GM19035 (cell line): ENCODE data around the gene PRR15.
"Not testable (repeated sequence)": the region's sequence is repeated elsewhere in the genome, so short reads cannot be mapped to it uniquely, and the experiment has no call there.

Experiments used
- ATAC-seq: cut with Tn5 transposase; IDR thresholded peaks from one replicate; pipeline ENCODE4 v1.9.1; 2021; ENCODE audit not compliant: unreplicated experiment

PRR15 gene, protein sequence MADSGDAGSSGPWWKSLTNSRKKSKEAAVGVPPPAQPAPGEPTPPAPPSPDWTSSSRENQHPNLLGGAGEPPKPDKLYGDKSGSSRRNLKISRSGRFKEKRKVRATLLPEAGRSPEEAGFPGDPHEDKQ

DNA sequence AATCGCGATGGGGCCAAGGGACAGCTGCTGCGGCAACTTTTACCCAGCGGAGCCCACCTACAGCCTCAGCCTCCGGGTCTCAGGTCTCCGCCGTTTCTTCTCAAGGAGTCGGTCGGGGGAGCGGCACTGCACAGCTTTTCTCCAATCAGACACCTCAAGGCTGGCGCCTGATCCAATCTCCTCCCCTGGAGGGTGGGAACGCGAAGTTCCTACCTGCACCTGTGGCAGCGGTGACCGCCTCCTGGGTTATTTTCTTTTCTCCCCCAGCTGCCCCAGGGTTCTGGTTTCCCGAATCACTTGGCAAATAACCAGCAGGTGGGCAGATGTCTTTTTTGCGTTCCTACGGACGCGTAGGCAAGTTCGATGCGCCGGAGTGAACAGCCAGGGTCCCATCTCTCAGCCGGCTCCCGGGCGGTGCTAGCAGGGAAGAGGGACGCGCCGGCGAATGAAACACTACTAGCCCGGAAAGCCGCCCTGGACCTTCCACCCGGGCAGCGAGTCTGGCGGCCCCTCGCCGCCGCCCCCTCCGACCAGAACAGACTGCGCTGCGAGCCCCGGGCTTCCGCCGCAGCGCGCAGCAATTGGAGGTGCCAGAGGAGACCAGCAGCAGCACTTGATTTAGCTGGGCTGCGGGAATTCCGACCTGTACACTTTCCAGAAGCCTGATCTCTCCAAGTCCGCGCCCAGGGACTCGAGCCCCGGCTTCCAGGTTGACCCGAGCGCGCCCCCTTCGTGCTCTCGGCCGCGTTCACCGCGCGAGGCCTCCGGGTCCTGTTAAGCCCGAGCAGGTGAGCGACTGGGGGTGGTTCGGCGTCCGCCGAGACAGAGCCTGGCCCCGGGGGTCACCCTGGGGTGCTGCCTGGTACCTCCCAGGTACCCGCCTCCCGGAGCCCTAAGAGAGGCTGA is at the start of gene PRR15:
Gene PRR15 (plus strand): TSS at position 246 of the 906 bp plus-strand sequence. CDS start 2,495 bp downstream, outside the sequence.
- ATAC-seq: no peak

DNA sequence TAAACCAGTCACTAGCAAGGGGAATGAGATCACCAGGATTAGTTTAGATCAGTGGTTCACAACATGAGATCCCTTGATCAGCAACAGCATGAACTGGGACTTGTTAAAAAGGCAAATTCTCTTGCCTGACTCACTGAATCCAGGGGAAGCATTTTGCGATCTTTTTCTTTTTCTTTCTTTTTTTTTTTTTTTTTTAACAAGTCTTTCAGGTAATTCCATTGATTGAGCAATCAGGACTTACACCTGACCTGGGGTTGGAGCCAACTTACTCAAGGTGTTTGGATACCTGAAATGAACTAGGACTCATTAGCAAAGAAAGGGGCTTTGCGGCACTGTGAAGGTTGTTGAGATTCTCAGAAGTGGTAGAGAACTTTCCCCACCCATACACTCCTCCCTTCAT is 47.1 kb upstream of the PRR15 start:
- no peak for ATAC-seq

DNA sequence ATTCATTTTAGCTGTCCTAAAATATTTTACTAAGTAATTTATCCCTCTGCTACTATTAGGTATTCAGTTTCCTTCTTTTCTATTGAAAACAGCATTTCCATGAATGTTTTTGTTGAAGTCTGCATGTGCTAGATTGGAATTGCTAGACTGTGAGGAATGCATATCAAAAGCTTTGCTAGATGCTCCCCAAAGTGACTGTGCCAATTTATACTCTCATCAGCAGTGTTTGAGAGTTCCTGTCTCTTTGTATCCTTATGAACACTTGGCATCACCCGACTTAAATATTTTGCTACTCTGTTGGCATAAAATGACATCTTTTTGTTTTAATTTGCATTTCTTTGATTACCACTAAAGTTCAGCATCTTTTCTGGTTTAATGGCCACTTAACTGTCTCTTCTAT is 45.0 kb upstream of the PRR15 start:
- no peak for ATAC-seq

DNA sequence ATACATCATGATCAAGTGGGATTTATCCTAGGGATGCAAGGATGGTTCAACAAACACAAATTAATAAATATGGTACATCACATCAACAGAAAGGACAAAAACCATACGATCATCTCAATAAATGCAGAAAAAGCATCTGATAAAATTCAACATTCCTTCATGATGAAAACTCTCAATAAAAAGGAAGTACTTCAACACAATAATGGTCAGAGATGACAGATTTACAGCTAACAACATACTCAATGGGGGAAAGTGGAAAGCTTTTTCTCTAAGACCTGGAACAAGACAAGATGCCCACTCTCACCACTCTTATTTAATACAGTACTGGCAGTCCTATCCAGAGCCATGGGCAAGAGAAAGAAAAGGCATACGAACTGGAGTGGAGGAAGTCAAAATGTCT is 39.9 kb upstream of the PRR15 start:
- ATAC-seq: no peak

DNA sequence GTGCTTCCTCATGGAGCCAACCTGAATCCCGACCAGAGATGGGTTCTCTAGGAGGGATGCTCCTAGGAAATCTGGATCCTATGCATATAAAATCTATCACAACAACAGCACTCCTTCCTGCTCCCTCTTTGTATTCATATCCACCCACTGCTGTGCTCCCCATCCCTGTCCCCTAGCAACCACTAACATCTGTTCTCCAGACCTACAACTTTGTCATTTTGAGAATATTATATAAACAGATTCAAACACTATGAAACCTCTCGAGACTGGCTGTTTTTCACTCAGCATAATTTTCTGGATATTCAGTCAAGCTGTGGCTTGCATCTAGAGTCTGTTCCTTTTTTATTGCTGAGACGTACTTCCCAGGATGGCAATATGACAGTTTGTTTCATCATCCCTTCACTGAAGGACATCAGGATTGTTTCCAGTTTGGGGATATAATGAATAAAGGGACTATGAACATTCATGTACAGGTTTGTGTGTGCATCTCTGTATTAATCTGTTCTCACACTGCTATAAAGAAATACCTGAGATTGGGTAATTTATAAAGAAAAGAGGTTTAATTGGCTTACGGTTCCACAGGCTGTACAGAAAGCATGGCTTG is 36.0 kb upstream of the PRR15 start:
- ATAC-seq: no peak

DNA sequence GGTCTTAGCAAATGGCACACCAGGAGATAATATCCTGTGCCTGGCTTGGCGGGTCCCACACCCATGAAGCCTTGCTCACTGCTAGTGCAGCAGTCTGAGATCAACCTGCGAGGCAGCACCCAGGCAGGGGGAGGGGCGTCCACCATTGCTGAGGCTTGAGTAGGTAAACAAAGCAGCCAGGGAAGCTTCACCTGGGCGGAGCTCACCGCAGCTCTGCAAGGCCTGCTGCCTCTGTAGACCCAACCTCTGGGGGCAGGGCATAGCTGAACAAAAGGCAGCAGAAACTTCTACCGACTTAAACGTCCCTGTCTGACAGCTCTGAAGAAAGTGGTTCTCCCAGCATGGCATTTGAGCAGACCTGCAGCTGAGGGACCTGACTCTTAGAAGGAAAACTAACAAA is 35.1 kb upstream of the PRR15 start:
- ATAC-seq: not testable (repeated sequence)

DNA sequence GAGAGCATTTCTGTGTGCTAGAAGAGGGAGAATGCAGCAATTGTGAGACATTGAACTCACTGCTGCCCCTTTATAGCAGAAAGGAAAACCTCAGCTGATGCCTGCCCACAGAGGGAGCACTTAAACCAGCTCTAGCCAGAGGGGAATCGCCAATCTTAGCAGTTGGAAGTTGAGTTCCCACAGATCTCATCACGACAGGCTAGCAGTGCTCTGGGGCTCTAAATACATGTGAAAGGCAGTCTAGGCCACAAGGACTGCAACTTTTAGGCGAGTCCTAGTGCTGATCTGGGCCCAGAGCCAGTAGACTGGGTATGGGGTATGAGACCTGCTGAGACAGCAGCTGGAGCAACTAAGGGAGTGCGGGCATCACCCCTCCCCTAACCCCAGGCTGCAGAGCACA is 25.2 kb upstream of the PRR15 start:
- ATAC-seq: no peak

DNA sequence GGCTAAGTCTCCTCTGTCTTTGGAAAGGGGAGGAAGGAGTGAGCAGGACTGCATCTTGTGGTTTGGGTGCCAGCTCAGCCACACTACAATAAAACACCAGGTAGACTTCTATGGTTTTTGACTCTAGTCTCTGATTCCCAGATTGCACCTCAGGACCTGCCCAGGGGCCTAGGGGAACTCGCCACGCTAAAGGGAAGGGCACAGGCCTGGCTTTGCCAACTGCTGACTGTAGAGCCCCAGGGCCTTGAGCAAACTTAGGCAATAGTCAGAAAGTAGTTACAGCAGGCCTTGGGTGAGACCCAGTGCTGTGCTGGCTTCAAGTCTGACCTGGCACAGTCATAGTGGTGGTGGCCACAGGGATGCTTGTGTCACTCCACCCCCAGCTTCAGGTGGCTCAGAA is 24.2 kb upstream of the PRR15 start:
- no peak for ATAC-seq

DNA sequence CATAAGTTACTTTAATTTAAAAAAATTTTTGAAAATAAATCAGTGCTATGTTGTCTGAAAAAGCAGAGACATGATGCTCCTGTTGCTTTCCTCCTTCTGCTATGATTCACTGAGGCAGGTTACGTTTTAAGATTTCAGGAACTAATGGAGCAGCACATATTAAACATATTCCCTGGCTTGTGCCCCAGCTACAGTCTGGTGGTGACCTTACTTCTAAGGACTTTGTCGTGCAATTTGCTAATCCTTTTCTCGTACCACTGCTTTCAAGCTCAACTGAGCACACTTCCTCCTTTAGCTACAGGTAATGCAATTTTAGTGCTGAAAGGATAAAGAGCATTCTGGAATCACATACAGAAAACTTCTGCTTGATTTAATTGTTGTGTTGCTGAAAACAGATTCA is 16.2 kb upstream of the PRR15 start:
- no peak for ATAC-seq

DNA sequence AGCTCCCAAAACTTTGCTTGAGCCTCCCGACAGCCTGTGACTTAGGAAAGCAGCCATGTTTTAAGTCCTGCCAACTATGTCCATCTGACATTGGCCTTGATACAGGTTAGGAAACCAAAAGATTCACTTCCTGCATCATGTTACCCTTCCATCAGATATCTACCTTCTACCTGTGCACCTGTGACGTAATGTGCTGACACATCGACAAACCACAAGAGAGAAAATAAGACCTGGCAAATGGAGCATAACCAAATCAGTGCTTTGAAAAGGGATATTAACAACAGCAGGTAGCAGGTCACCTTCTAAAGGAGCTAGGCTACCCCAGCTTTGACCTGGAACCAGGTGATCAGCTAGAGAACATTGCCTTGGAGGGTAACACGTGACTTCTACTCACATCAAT is 14.8 kb upstream of the PRR15 start:
- ATAC-seq: no peak

DNA sequence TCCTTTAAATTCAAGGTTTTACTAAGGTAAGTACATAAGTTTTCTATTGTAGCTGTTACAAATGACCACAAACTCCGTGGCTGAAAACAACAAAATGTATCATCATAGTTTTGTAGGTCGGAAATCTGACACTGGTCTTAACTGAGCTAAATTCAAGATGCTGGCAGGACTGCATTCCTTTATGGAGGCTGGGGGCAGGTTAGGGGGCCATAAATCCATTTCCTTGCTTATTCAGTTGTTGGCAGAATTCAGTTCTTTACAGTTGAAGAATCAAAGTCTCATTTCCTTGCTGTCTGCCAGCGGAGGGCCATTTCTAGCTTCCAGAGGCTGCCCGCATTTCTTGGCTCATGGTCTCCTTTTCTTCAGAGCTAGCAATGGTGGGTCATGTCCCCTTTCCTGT is 11.2 kb upstream of the PRR15 start:
- no peak for ATAC-seq

DNA sequence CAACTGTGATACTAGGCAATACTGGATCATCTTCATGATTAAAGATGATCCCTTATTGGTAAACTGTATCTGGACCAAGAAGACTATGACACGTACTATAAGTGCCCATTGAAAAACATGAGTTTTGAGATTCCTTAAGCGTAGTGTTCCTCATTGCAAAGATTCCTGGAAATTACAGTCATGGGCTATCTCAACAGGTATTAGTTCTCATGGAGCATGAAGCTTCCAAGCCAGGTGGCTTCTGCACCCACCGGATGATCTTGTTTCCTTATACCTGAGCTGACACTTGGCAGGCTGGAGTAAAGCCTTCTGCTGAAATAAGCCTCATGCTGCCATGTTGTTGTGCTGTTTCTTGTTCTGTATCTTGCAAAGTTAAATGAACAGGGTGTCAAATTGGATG is 8.6 kb upstream of the PRR15 start:
- ATAC-seq: no peak

DNA sequence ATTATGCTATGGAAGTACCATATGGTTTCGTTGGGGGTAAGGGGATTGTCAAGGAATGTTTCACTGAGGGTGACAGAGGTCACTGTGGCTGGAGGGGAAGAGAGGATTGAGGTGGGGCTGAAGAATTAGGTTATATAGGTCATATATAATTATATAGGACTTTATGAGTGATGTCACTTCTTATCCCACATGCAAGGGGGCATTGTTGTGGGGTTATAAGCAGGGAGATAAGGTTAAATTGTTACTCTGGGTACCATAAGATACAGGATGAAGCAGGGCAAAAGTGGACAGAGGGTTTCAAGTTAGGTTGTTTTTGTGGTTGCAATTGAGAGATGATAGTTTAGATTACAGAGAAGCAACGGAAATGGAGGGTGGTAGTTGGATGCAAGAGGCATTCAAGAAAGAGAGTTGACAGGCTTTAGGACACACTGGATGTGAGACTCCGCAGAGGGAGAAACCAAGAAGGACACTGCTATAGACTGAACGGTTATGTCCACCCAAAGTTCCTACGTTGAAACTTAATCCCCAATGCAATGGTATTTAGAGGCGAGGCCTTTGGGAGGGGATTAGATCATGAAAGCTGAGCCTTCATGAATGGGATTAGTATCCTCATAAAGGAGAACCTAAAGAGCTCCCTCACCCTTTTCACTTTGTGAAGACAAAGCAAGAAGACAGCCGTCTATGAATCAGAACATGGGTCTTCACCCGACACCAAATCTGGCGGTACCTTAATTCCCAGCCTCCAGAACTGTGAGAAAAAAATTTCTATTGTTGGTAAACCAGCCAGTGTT is 7.0 kb upstream of the PRR15 start:
- ATAC-seq: no peak

DNA sequence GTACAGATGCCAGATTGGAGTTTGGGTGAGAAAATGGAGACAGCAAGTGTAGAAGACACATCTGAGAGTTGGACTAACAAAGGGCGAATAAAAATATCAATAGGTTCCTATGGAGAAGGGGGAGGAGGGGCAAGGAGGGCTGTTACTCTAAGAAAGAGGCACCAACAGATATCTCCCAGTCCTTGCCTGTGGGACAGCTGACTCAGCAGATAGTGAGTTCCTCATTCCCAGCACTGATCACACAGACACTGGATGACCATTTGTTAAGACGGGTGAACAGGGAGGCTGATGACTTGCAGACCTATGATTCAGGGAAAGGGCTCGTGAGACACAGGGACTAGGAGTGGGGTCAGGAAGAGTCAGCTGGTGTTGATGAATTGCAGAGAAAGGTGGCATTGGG is 5.7 kb upstream of the PRR15 start:
- ATAC-seq: no peak

DNA sequence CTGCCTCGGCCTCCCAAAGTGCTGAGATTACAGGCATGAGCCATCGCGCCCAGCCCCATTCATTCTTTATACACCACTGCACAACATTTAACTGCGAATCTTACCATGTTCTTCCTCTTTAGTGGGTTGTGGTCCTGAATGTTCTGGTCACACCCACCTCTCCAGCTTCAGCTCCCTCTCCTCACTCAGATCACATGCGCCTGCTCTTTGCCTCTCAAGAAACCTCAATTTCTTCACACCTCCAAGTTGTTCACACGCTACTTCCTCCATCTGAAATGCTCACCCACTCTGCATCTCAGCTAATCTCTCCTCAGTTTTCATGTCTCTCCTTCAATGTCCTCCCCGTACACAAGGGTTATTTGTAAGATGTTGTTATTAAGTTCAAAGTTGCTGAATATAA is 2.4 kb upstream of the PRR15 start:
- ATAC-seq: no peak

DNA sequence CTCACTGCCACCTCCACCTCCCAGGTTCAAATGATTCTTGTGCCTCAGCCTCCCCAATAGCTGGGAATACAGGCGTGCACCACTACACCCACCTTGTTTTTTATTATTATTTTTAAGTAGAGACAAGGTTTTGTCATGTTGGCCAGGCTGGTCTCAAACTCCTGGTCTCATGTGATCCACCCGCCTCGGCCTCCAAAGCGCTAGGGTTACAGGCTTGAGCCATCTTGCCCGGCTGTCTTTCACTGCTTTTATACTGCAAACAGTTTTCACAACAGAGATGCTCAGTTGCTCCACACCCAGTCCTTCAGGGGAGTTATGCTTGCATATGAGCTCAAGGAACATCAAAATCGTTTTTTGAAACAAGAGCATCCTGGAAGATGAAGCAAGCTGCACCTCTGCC is 1.3 kb upstream of the PRR15 start:
- ATAC-seq: no peak

DNA sequence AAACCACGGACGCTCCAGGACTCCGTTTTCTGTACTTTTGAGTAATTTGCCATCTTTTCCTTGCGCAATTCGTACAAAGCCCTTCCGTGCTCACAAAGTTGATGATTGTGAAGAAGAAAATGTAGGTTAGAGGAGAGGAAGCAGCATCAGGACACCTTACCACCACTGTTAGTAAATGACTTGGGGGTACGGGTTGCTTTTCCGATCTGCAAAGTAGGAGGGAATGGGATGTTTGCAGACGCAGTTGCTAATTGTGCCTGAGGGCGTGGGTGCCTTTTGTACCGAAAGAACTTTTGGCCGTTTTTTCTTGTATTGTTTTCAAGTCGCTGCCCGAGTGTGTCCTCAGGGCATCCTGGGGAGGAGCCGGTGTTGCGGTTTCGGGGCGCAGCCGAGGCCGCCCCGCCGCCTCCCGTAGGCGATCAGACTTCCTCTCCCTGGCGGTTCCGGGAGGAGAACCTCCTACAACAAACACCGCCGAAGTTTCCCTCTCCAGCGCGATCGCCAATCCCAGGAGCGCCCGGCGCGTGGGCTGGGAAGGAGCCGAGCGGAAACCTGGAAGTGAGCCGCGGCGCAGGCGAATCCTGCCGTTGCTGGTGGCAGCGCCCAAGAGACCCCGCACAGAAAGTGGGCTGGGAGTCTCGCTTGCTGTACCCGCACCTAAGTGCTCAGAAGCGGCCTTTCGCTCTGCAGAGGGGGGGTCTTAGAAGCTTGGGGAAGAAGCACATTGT is 1.0 kb downstream of the PRR15 start:
- no peak for ATAC-seq

DNA sequence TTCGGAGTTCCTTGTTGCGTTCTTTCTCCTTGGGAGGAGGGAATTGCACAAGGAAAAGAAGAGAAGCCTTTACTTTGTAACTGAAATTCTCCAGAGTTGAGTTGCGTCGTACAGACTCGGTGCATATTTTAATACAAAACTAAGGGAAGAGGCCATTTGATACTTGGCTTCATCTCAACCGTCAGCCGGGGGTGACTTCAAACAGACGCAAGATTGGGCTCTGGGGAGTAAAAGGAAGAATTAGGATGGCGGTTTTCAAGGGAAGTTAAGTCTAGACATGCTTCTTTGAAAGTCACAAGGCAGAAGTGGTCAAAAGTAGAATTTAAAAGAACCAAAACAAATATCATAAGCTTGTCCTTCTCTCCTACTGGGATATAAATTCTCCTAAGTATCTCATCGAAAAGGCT is 1.6 kb downstream of the PRR15 start:
- ATAC-seq: no peak

DNA sequence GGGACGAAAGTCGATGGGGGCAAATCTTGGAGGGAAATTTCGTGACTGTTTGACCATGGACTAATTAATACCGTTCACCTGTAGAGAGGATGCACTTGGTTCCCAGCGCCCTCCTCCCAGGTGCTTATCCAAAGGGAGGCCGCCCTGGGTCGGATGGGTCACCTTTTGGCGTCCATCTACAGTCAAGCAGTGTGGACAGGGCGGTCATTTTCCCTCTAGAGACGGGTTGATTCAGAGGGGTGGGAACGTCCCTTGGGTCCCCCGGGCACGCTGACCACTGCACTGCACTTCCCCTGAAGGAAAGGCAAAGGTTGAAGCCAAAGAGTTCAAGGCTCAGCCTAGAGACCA is 2.0 kb downstream of the PRR15 start:
- ATAC-seq: no peak

DNA sequence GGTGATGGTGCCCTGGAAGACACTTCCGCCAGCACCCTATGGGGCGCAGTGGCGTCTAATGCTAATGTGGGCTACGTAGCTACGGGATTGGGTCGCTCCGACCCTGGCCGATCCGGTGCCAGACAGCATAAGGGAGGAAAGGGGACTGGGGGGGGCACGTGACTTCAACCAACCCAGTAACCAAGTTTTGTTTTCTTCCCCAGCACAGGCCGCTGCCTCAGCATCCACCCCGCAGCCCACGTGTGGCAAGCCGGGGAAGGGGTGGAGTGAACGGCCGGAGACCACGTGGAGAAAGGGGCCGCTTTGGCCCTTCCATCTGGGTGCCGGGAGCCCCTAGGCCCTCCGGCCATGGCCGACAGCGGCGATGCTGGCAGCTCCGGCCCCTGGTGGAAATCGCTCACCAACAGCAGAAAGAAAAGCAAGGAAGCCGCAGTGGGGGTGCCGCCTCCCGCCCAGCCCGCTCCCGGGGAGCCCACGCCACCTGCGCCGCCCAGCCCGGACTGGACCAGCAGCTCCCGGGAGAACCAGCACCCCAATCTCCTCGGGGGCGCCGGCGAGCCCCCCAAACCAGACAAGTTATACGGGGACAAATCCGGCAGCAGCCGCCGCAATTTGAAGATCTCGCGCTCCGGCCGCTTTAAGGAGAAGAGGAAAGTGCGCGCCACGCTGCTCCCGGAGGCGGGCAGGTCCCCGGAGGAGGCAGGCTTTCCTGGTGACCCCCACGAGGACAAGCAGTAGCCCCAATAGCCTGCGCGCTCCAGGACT is 2.5 kb downstream of the PRR15 start:
- no peak for ATAC-seq
